ENCODE results near the gene FSHR.

The FSHR gene

GRCh38 chr2:49113046-49113445, 41.3 kb downstream of the FSHR start:
- Histone ChIP-seq H3K4me1 (ENCODE audit: control insufficient read depth, insufficient read depth, low read length) (no peaks in the 10 kb centered on the region), H3K27me3 (ENCODE audit: control insufficient read depth in 1 of 2, insufficient read depth in 2 of 2, low read length in 2 of 2) (no peaks in the 10 kb centered on the region), H3K4me3 (ENCODE audit: low read length in 2 of 2) (no peak overlapping the region), H3K27ac (ENCODE audit: low read length) (no peak overlapping the region), H3K9ac (ENCODE audit: low read length in 2 of 2) (no peak overlapping the region), H3K36me3 (ENCODE audit: control insufficient read depth in 2 of 2, insufficient read depth in 2 of 2, low read length in 2 of 2) (no peaks in the 10 kb centered on the region), H3K9me3 (ENCODE audit: control insufficient read depth in 2 of 2, low read length in 2 of 2) (no peaks in the 10 kb centered on the region)

- H3K27me3 ChIP-seq (ENCODE audit: control insufficient read depth in 1 of 2, insufficient read depth in 2 of 2, low read length in 2 of 2): no peaks in the 10 kb centered on the region
- no peaks in the 10 kb centered on the region for H3K9me3 ChIP-seq (ENCODE audit: control insufficient read depth in 2 of 2, low read length in 2 of 2)
- H3K9ac ChIP-seq (ENCODE audit: low read length in 2 of 2): no peak overlapping the region
- no peak overlapping the region for H3K27ac ChIP-seq (ENCODE audit: low read length)
- no peak overlapping the region for H3K4me3 ChIP-seq (ENCODE audit: low read length in 2 of 2)
- H3K36me3 ChIP-seq (ENCODE audit: control insufficient read depth in 2 of 2, insufficient read depth in 2 of 2, low read length in 2 of 2): no peaks in the 10 kb centered on the region
- H3K4me1 ChIP-seq (ENCODE audit: control insufficient read depth, insufficient read depth, low read length): no peaks in the 10 kb centered on the region
These were observed 42.9 kb downstream of the FSHR start for GRCh38 chr2:49111456-49111855.

DNA sequence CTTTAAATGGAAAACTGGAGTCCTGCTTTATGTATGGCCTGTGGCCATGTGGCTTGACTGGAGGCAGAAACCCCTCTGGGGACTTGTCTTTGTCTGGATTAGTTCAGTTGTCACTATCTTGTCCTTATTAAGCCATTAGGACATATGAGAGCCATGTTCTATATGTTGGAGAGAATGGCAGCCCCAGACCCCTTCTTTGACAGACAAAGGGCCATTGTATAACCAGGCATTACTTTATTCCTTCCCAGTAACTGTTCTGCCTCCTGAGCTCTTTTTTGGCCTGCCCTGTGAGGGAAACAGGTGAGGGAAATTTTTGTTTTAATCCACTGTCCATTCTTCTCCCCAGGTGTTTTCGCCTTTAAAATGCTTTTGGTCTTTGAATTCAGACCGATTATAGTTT, 43.3 kb downstream of the FSHR start:
- Histone ChIP-seq H3K27ac (ENCODE audit: low read length) (no peak overlapping the region), H3K4me3 (ENCODE audit: low read length in 2 of 2) (no peak overlapping the region), H3K4me1 (ENCODE audit: control insufficient read depth, insufficient read depth, low read length) (no peaks in the 10 kb centered on the region), H3K36me3 (ENCODE audit: control insufficient read depth in 2 of 2, insufficient read depth in 2 of 2, low read length in 2 of 2) (no peaks in the 10 kb centered on the region), H3K27me3 (ENCODE audit: control insufficient read depth in 1 of 2, insufficient read depth in 2 of 2, low read length in 2 of 2) (no peaks in the 10 kb centered on the region), H3K9ac (ENCODE audit: low read length in 2 of 2) (no peak overlapping the region), H3K9me3 (ENCODE audit: control insufficient read depth in 2 of 2, low read length in 2 of 2) (no peaks in the 10 kb centered on the region)

GRCh38 chr2:49110571-49110970, 43.7 kb downstream of the FSHR start:
- no peaks in the 10 kb centered on the region for H3K4me1 ChIP-seq (ENCODE audit: control insufficient read depth, insufficient read depth, low read length)
- H3K9ac ChIP-seq (ENCODE audit: low read length in 2 of 2): no peak overlapping the region
- H3K4me3 ChIP-seq (ENCODE audit: low read length in 2 of 2): no peak overlapping the region
- no peaks in the 10 kb centered on the region for H3K36me3 ChIP-seq (ENCODE audit: control insufficient read depth in 2 of 2, insufficient read depth in 2 of 2, low read length in 2 of 2)
- no peaks in the 10 kb centered on the region for H3K9me3 ChIP-seq (ENCODE audit: control insufficient read depth in 2 of 2, low read length in 2 of 2)
- no peak overlapping the region for H3K27ac ChIP-seq (ENCODE audit: low read length)
- no peaks in the 10 kb centered on the region for H3K27me3 ChIP-seq (ENCODE audit: control insufficient read depth in 1 of 2, insufficient read depth in 2 of 2, low read length in 2 of 2)

DNA sequence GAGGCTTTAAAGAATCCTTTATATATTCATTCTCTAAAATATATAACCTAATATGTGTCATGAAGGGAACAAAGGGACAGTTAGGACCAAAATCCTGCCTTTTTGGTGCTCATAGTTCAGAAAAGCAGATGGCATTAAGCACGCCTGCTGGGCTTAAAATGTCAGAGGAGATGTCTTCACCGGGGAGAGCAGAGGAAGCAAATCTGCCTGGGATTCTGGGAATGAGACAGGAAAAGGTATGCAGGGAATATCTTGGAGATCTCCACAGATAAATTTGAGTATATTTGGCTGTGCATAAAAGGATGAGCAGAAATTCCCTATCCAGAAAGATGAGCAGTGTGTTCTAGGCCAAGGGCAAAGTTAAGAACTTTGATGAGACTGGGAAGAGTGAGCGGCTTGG, 45.5 kb downstream of the FSHR start:
- Histone ChIP-seq H3K27ac (ENCODE audit: low read length) (no peak overlapping the region), H3K9me3 (ENCODE audit: control insufficient read depth in 2 of 2, low read length in 2 of 2) (no peaks in the 10 kb centered on the region), H3K36me3 (ENCODE audit: control insufficient read depth in 2 of 2, insufficient read depth in 2 of 2, low read length in 2 of 2) (no peaks in the 10 kb centered on the region), H3K4me1 (ENCODE audit: control insufficient read depth, insufficient read depth, low read length) (no peaks in the 10 kb centered on the region), H3K27me3 (ENCODE audit: control insufficient read depth in 1 of 2, insufficient read depth in 2 of 2, low read length in 2 of 2) (no peaks in the 10 kb centered on the region), H3K9ac (ENCODE audit: low read length in 2 of 2) (no peak overlapping the region), H3K4me3 (ENCODE audit: low read length in 2 of 2) (no peak overlapping the region)

GRCh38 chr2:49108436-49108835, 45.9 kb downstream of the FSHR start:
- H3K27ac ChIP-seq (ENCODE audit: low read length): no peak overlapping the region
- no peak overlapping the region for H3K9ac ChIP-seq (ENCODE audit: low read length in 2 of 2)
- H3K9me3 ChIP-seq (ENCODE audit: control insufficient read depth in 2 of 2, low read length in 2 of 2): no peaks in the 10 kb centered on the region
- H3K36me3 ChIP-seq (ENCODE audit: control insufficient read depth in 2 of 2, insufficient read depth in 2 of 2, low read length in 2 of 2): no peaks in the 10 kb centered on the region
- no peaks in the 10 kb centered on the region for H3K27me3 ChIP-seq (ENCODE audit: control insufficient read depth in 1 of 2, insufficient read depth in 2 of 2, low read length in 2 of 2)
- H3K4me1 ChIP-seq (ENCODE audit: control insufficient read depth, insufficient read depth, low read length): no peaks in the 10 kb centered on the region
- no peak overlapping the region for H3K4me3 ChIP-seq (ENCODE audit: low read length in 2 of 2)

DNA sequence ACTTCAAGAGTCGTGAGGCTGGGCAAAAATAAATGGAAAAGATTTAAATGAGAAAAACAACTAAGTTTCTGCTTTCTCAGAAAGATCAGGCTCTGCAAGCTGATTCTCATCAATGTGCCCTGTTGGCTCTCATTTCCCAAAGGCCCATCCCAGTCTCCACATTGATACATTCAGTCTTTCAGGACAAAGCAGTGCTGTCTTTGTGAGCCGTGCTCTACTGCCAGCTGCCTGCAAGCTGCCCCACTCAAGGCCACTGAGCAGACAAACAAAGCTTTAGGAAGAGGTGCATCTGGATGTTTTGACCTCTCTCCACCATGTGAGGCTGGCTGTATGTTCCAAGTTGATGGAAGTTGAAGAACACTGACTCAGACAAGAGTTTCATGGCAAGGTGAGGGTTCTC, 48.8 kb downstream of the FSHR start:
- no peak overlapping the region for H3K4me3 ChIP-seq (ENCODE audit: low read length in 2 of 2)
- H3K9ac ChIP-seq (ENCODE audit: low read length in 2 of 2): no peak overlapping the region
- H3K27me3 ChIP-seq (ENCODE audit: control insufficient read depth in 1 of 2, insufficient read depth in 2 of 2, low read length in 2 of 2): no peaks in the 10 kb centered on the region
- no peaks in the 10 kb centered on the region for H3K4me1 ChIP-seq (ENCODE audit: control insufficient read depth, insufficient read depth, low read length)
- H3K36me3 ChIP-seq (ENCODE audit: control insufficient read depth in 2 of 2, insufficient read depth in 2 of 2, low read length in 2 of 2): no peaks in the 10 kb centered on the region
- no peaks in the 10 kb centered on the region for H3K9me3 ChIP-seq (ENCODE audit: control insufficient read depth in 2 of 2, low read length in 2 of 2)
- no peak overlapping the region for H3K27ac ChIP-seq (ENCODE audit: low read length)

DNA sequence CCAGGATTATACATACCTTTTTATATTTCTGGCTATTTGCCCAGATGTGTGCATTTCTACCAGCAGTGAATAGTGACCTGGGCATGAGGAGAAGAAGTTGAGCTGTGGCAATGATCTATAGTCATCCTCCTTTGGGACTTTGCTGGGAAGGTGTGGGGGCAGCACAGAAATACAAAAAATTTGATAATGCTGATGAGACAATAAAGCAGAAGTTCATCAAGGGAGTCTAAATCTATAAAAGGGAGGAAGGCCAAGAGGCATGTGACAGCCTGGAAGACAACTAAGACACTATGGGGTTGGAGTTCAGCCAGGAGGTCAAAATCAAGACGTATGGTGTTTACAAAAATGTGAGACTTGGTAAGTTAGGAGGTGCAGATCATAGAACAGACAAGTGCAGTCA, 52.2 kb downstream of the FSHR start:
- Histone ChIP-seq H3K27me3 (ENCODE audit: control insufficient read depth in 1 of 2, insufficient read depth in 2 of 2, low read length in 2 of 2) (no peaks in the 10 kb centered on the region), H3K4me3 (ENCODE audit: low read length in 2 of 2) (no peak overlapping the region), H3K36me3 (ENCODE audit: control insufficient read depth in 2 of 2, insufficient read depth in 2 of 2, low read length in 2 of 2) (no peaks in the 10 kb centered on the region)

GRCh38 chr2:49080681-49081080, 73.6 kb downstream of the FSHR start:
- H3K27me3 ChIP-seq (ENCODE audit: control insufficient read depth in 1 of 2, insufficient read depth in 2 of 2, low read length in 2 of 2): no peaks in the 10 kb centered on the region
- no peak overlapping the region for H3K4me3 ChIP-seq (ENCODE audit: low read length in 2 of 2)
- no peaks in the 10 kb centered on the region for H3K4me1 ChIP-seq (ENCODE audit: control insufficient read depth, insufficient read depth, low read length)
- H3K9ac ChIP-seq (ENCODE audit: low read length in 2 of 2): no peak overlapping the region
- no peaks in the 10 kb centered on the region for H3K9me3 ChIP-seq (ENCODE audit: control insufficient read depth in 2 of 2, low read length in 2 of 2)
- no peak overlapping the region for H3K27ac ChIP-seq (ENCODE audit: low read length)
- H3K36me3 ChIP-seq (ENCODE audit: control insufficient read depth in 2 of 2, insufficient read depth in 2 of 2, low read length in 2 of 2): no peaks in the 10 kb centered on the region

More for the DNA sequence above, 52.2 kb downstream of the FSHR start:
- H3K9me3 ChIP-seq (ENCODE audit: control insufficient read depth in 2 of 2, low read length in 2 of 2): no peaks in the 10 kb centered on the region
- H3K27ac ChIP-seq (ENCODE audit: low read length): no peak overlapping the region
- no peak overlapping the region for H3K9ac ChIP-seq (ENCODE audit: low read length in 2 of 2)
- no peaks in the 10 kb centered on the region for H3K4me1 ChIP-seq (ENCODE audit: control insufficient read depth, insufficient read depth, low read length)

DNA sequence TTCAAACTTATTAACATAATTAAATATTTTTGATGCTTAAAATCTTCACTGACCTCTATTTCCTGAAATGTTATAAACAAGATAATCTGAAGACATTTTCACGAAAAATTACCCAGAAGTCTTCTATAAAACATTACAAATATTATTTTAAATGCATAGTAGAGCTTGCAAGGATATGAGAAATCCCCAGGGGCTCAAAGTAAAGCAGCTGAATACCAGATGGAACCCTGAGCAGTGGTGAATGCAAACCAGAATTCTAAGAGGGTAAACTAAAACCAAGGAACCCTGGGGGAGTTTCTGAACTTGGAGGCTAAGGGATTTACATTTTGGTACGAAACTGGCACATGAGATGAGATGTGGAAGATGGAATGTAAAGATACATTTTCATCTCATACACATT, 83.6 kb downstream of the FSHR start:
- no peak overlapping the region for H3K9ac ChIP-seq (ENCODE audit: low read length in 2 of 2)
- no peaks in the 10 kb centered on the region for H3K36me3 ChIP-seq (ENCODE audit: control insufficient read depth in 2 of 2, insufficient read depth in 2 of 2, low read length in 2 of 2)
- H3K27me3 ChIP-seq (ENCODE audit: control insufficient read depth in 1 of 2, insufficient read depth in 2 of 2, low read length in 2 of 2): no peaks in the 10 kb centered on the region
- H3K4me3 ChIP-seq (ENCODE audit: low read length in 2 of 2): no peak overlapping the region
- no peaks in the 10 kb centered on the region for H3K9me3 ChIP-seq (ENCODE audit: control insufficient read depth in 2 of 2, low read length in 2 of 2)
- H3K27ac ChIP-seq (ENCODE audit: low read length): no peak overlapping the region
- H3K4me1 ChIP-seq (ENCODE audit: control insufficient read depth, insufficient read depth, low read length): no peaks in the 10 kb centered on the region

DNA sequence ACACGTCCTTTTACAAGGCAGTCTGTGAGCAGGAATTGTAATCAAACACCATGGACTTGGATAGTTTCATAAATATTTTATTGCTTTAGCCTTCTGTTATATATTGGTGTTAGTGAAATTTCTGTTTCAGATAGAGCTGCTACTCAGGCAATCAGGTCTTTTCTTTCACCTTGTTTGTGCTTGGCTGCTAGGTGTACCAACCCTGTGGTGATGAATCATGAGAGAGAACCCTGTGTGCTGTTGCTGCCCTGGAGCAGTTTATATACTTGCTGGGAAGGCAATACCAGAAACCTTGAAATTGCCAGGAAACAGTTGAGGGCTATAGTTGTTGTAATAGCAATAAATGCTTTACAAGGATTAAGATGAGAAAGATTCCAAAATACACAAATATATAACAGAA, 84.5 kb downstream of the FSHR start:
- no peaks in the 10 kb centered on the region for H3K27me3 ChIP-seq (ENCODE audit: control insufficient read depth in 1 of 2, insufficient read depth in 2 of 2, low read length in 2 of 2)

GRCh38 chr2:49068613-49069012, 85.7 kb downstream of the FSHR start:
- Histone ChIP-seq H3K4me1 (ENCODE audit: control insufficient read depth, insufficient read depth, low read length) (no peaks in the 10 kb centered on the region), H3K9ac (ENCODE audit: low read length in 2 of 2) (no peak overlapping the region), H3K4me3 (ENCODE audit: low read length in 2 of 2) (no peak overlapping the region), H3K36me3 (ENCODE audit: control insufficient read depth in 2 of 2, insufficient read depth in 2 of 2, low read length in 2 of 2) (no peaks in the 10 kb centered on the region), H3K27ac (ENCODE audit: low read length) (no peak overlapping the region), H3K27me3 (ENCODE audit: control insufficient read depth in 1 of 2, insufficient read depth in 2 of 2, low read length in 2 of 2) (no peaks in the 10 kb centered on the region), H3K9me3 (ENCODE audit: control insufficient read depth in 2 of 2, low read length in 2 of 2) (no peaks in the 10 kb centered on the region)

More for the DNA sequence above, 84.5 kb downstream of the FSHR start:
- no peak overlapping the region for H3K9ac ChIP-seq (ENCODE audit: low read length in 2 of 2)
- no peaks in the 10 kb centered on the region for H3K4me1 ChIP-seq (ENCODE audit: control insufficient read depth, insufficient read depth, low read length)
- H3K9me3 ChIP-seq (ENCODE audit: control insufficient read depth in 2 of 2, low read length in 2 of 2): no peaks in the 10 kb centered on the region
- H3K27ac ChIP-seq (ENCODE audit: low read length): no peak overlapping the region
- no peaks in the 10 kb centered on the region for H3K36me3 ChIP-seq (ENCODE audit: control insufficient read depth in 2 of 2, insufficient read depth in 2 of 2, low read length in 2 of 2)
- no peak overlapping the region for H3K4me3 ChIP-seq (ENCODE audit: low read length in 2 of 2)
